Suppressor macrophage (primary cell): ENCODE data around the gene SH3PXD2B.
"Not testable (repeated sequence)": the region's sequence is repeated elsewhere in the genome, so short reads cannot be mapped to it uniquely, and the experiment has no call there.

Source experiments
- DNase-seq, 4 experiments: peaks; one replicate each; pipeline ENCODE4 v3.0.0-alpha.2; 2020 to 2022

Gene SH3PXD2B

DNA sequence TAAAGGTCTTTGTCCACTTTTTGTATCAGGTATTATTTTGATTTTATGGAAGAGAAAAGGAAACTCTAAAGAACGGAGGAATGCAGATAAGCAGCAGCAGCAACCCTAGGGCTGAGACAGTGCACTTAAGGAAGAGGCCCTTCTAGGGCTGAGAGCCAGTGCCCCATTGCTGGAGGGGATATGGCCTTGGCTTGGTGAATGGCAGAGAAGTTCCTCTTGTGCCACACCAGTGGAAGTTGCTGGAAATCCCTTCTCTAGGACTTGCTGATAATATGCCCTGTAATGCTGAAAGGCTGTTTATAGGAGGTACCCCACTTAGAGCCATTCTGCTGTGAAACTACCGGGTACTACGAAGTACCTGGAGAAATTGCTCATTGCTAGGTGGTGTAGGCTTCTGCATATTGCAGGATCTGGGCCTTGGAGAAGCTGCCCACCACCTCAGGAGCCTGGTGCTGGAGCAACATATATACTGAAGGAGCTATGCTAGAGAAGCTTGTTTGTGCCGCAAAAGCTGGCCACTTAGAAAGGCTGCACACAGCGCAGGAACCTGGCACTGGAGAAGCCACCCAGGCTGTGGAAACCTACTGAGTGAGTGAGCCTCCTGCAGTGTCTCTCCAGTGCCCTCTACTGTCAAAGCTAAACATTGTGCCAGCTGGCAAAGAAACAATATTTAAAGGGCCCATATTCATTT, 161.1 kb downstream of the SH3PXD2B start:
- peak; percentile 74 to 90 (median 86) for DNase-seq

DNA sequence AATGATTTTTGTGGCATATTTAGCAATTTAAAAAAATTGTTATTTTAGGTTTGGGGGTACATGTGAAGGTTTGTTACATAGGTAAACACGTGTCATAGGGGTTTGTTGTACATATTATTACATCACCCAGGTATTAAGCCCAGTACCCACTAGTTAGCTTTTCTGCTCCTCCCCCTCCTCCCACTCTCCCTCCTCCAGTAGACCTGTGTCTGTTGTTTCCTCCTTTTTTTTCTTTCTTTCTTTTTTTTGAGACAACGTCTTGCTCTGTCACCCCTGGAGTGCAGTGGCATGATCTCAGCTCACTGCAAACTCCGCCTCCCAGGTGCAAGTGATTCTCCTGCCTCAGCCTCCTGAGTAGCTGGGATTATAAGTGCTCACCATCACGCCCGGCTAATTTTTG, 162.5 kb downstream of the SH3PXD2B start:
- not testable (repeated sequence) for DNase-seq

DNA sequence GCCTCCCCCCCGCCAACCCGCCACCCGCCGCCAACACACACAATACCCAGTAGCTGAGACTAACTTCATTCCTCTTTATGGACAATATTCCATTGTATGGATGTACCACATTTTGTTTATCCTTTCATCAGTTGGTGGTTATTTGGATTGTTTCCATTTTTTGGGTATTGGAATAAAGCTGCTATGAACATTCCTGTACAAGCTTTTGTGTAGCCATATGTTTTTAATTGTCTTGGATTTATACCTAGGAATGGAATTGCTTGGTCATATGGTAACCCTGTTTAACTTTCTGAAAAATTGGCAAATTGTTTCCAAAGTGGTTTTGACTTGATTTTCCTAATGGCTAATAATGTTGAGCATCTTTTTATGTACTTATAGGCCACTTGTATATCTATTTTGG, 165.9 kb downstream of the SH3PXD2B start:
- no peak for DNase-seq

DNA sequence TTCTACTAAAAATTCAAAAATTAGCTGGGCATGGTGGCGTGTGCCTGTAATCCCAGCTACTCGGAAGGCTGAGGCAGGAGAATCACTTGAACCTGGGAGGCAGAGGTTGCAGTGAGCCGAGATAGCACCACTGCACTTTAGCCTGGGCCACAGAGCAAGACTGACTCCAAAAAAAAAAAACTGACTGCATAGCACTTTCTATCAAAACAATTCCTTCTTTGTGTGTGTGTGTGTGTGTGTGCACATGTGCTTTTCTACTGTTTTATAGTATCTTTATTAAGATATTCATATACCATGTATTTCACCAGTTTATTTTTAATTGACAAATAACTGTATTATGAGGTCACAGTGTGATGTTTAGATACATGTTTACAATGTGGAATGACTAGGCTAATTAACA, 167.2 kb downstream of the SH3PXD2B start:
- not testable (repeated sequence) for DNase-seq

DNA sequence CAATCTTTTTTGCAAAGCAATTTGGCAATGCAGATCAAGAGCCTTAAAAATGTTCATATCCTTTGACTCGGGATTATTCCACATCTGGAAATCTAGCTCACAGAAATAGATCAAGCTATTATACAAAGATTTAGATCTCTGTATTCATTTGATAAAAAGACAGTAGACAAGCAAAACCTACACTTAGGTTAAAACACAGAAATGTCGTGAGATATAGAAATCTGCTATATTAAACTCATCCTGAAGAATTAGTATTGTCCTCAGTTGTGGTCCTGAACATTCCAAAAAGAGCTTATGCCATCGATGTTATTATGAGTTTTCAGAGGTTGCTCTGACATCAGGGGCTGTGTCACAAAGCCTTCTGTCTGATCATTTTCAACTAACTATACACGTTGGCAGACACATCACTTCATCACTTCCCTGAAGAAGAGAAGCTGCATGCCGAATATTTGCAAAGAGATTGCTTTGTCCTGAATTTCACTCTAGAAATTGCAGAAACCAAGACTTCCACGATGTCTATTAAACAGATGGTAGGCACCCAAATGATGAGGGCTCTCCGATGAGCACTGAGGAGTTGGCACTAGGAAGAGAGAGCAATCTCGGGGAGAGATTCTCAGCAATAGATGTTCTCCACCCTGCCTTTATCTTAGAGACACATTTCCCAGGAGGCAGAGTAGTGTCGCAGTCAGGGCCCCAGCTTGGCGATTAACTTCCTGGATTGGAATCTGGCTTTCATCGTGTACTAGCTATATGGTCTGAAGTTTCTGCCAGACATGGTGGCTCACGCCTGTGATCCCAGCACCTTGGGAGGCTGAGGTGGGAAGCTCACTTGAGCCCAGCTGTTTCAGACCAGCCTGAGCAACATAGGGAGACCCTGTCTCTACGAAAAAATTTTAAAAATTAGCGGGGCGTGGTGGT, 168.8 kb downstream of the SH3PXD2B start:
- no peak for DNase-seq

DNA sequence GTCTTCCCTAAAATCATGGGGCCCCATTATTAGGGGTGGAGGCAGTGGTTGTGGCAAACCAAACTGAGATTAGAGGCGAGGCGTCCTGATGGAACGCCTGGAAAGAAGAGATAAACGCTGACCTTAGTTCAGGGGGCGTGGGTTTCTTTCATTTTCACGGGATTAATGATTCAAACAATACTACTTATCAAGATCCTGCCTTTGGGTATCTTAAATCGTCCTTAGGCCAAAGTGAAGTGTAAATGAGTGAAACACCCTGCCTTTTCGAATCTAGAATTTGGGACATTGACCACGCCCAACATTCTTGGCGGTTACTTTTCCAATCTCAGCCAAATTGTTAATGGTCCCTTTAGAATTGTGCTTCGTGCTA, 169.7 kb downstream of the SH3PXD2B start:
- DNase-seq = peak in 1 of 4 experiments; percentile 24

DNA sequence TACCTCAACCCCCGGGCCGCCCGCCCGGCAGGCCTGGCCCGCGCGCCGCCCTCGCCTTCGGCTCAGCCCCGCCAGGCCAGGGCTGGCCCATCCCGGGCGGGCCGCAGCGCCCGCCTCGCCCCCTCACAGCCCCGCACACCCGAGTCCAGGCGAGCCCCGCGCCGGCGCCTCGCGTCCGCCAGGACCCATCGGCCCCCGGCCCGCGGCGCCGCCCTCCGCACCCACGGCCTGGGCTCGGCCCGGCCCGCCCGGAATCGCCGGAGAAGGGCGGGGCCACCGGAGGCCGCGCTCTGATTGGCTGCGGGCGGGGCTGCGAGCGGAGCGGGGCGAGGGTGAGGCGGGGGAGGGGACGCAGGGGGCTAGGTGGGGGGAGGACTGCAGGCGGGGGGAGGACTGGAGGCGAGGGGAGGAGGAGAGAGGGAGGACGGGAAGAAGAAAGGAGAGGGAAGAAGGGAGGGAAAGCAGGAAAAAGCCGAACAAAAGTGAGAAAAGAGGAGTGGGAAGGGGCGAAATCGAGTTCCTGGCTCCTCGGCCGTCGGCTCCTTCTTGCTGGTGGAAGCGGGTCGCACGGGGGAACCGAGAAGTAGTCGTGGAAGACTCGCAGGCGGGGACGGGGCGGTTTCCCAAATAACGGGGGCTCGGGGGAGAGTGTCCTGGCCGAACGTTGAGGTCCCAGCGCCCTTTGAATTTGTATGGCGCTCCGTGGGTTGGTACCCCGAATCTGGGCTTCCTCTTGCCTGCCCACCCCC, 170.3 kb downstream of the SH3PXD2B start:
- peak; percentile 85 to 95 (median 90) for DNase-seq

DNA sequence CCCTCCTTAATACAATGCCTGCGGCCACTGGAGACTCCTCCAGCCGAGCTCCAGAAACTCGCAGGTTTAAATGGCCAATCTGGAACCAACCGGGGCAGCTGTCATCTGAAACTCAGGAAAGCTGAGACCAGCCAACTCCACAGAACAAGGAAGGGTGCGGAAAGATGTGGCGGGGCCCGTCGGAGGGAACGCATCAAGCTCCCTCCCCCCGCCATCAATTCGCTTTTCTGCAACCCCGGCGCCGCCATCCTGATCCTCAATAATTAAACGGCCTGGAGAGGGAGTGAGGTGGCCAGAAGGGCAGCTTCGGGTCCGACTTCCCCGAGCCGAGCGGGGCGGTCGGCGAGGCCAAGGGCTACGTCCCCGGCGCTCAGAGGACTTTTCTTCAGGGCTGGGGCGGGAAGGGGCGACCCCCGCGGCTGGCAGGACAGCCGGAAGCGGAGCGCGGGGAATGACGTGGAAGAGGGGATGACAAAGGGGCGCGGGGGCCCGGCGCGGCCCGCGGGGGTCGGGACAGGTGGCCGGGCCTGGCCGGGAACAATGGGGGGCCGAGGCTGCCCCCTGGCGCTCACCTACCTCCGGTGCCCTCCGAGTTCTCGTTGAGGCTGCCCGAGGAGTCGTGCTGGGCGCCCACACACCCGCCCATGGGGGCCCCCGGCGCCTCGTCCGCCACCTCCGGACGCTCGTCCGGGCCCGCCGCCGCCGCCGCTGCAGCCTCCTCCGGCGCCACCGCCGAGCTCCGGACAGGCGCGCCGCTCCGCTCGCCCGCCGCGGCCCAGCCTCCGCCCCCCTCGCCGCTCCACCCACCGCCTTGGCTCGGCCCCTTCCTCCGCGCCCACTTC, 171.1 kb downstream of the SH3PXD2B start, which contains the start of gene UBTD2:
UBTD2 (minus strand) TSS at position 745 of the 842 bp plus-strand sequence; CDS start at position 646, 99 bp downstream.
- peak; percentile 78 to 92 (median 85) for DNase-seq

DNA sequence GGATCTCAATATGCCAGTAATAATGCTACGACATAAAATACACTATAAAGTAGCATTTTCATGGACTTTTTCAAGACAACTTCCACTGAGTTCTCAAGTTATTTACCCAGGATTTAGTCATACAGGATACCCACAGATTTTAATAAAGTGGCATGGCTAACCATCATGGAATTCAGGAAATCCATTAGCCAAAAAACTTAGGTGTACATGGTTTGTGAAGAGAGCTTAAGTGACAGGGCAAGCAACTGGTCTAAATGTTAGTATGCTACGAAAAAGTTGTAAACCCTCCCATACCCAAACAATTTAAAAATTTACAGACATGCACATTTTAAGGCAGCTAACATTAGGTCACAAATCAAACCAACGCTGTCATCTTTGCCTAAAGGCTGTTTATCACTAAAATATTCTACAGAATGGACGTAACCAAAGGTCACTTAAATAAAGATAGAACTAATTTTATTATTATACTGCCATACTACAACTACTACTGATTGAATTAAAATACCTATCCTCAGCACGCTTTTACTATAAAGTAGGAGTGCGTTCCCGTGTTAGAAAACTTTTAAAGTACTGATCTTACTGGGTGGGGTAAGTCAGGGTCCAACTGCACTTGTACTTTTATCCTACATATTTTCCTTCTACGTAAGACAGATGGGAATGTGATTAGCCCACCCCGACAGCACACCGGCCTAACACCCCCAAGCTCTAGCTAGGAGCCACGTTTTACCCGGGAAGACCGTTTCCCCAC, 171.9 kb downstream of the SH3PXD2B start:
- no peak for DNase-seq

DNA sequence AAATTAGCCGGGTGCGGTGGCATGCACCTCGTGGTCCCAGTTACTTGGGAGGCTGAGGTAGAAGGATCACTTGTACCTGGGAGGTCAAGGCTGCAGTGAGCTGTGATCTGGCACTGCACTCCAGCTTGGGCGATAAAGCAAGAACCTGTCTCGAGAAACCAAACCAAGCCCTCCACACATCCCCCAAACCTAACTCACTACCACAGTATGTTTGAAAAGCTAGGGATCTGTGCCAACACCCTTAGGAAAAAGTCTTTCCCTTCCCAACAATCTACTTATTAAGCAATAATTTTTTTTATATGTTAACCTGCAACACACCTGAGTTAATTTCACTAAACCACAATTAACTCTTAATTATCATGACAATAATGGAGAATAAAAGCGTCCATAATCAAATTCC, 173.0 kb downstream of the SH3PXD2B start:
- DNase-seq = no peak

DNA sequence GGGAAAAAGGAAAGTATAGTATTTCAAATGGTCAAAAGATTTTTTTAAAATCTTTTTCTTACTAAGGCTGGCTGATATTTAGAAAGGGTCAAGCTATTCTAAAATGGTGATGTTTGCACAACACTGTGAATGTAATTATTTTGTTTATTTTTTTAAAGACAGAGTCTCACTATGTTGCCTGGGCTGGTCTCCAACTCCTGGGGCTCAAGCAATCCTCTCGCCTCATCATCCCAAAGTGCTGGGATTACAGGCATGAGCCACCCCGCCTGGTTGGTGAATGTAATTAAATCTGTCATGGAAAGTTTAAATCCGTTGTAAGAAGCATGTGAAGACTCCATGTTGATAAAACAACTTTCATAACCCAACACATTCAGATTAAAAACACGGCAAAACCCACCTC, 173.4 kb downstream of the SH3PXD2B start:
- DNase-seq = no peak

DNA sequence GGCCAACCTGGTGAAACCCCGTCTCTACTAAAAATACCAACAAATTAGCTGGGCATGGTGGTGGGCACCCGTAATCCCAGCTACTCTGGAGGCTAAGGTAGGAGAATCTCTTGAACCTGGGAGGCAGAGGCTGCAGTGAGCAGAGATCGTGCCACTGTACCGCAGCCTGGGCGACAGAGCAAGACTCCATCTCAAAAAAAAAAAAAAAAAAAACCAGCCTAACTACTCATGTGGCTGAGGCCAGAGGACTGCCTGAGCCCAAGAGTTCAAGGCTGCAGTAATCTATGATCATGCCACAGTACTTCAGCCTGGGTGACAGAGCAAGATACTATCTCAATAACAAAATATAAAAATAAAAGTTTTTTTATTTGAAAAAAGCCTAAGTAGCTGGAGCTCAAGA, 174.0 kb downstream of the SH3PXD2B start:
- no peak for DNase-seq

DNA sequence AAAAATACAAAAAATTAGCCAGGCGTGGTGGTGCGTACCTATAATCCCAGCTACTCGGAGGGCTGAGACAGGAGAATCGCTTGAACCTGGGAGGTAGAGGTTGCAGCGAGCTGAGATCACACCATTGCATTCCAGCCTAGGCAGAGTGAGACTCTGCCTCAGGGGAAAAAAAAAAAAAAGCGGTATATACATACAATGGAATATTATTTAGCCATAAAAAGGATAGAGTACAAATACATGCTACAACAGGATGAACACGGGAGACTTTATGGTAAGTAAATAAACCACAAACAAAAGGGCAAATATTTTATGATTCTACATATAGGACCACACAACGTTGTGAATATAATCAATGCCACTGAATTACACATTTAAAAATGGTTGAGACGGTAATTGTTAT, 176.0 kb downstream of the SH3PXD2B start:
- no peak for DNase-seq

DNA sequence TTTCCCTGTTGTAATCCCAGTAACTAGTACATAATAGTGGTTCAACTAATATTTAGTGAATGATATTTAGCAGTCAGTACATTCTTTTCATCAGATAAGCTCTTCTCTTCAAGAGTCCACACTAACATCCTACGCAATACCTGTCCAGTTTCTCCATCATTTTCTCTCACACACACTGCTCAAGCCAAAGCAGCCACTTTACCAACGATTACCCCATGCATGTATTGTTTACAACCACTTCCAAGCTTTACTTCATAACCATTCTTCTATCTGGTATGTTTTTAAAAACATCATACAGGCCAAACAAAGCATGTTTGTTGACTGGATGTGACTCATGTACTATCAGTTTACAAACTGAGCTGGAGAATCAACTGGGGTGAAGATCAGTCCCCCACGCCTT, 178.1 kb downstream of the SH3PXD2B start:
- no peak for DNase-seq
